IPS DF 4.7 (cell line): ENCODE measurements around the gene UBTFL1.
"Not testable (repeated sequence)": the region's sequence is repeated elsewhere in the genome, so short reads cannot be mapped to it uniquely, and the experiment has no call there.

Experiments
- DNase-seq: peaks from one replicate; pipeline ENCODE4 v3.0.0-alpha.2; 2013; ENCODE audit warnings: low spot score; ENCODE audit errors: extremely low read depth

UBTFL1 gene

GRCh38 chr11:90085650-90086049, at the start of gene UBTFL1:
UBTFL1 (plus strand) TSS chr11:90085950; CDS start chr11:90085950, 0 bp downstream.
- not testable (repeated sequence) for DNase-seq

- not testable (repeated sequence) for DNase-seq
Observed at GRCh38 chr11:90051591-90052209, 34.0 kb upstream of the UBTFL1 start.

- not testable (repeated sequence) for DNase-seq
Observed at GRCh38 chr11:90052311-90052710, 33.4 kb upstream of the UBTFL1 start.

- DNase-seq, result not testable (repeated sequence)
Observed at GRCh38 chr11:90053545-90053944, 32.2 kb upstream of the UBTFL1 start.

- DNase-seq, result not testable (repeated sequence)
Observed at GRCh38 chr11:90088731-90089130, 3.0 kb downstream of the UBTFL1 start.

- not testable (repeated sequence) for DNase-seq
Observed at GRCh38 chr11:90095230-90095924, 9.6 kb downstream of the UBTFL1 start.

GRCh38 chr11:90098261-90098660, 12.5 kb downstream of the UBTFL1 start:
- DNase-seq, result not testable (repeated sequence)

- no peak for DNase-seq
Observed at GRCh38 chr11:90100431-90100830, 14.7 kb downstream of the UBTFL1 start.

GRCh38 chr11:90113541-90113940, 27.8 kb downstream of the UBTFL1 start:
- no peak for DNase-seq

- no peak for DNase-seq
Observed at GRCh38 chr11:90120191-90120590, 34.4 kb downstream of the UBTFL1 start.

GRCh38 chr11:90124371-90124770, 38.6 kb downstream of the UBTFL1 start:
- no peak for DNase-seq

- no peak for DNase-seq
Observed at GRCh38 chr11:90124946-90125345, 39.2 kb downstream of the UBTFL1 start.

GRCh38 chr11:90133560-90134477, 48.1 kb downstream of the UBTFL1 start:
- no peak for DNase-seq

GRCh38 chr11:90134478-90135003, 48.8 kb downstream of the UBTFL1 start, which contains the start of gene NAALAD2:
NAALAD2 (plus strand) TSS chr11:90134663; CDS start chr11:90134759, 96 bp downstream.
- DNase-seq, result peak; percentile 33

- no peak for DNase-seq
Observed at GRCh38 chr11:90135016-90135415, 49.3 kb downstream of the UBTFL1 start.
